K562 (cell line): ENCODE data around the gene PGAP2. TPM values are rescaled to one million over a fixed set of nuclear protein-coding genes. Genes with fewer than 3 reads are reported as not detected.
A peak's percentile ranks its signal among the peaks of the same experiment; 100 is the strongest.

Experiments
- AFF1 ChIP-seq, 2 experiments: fragments of 450-650 bp; IDR thresholded peaks; 2 replicates each; pipeline ENCODE4 v1.6.1; 2018; ENCODE audit warnings: mild to moderate bottlenecking in 2 of 2, low read depth in 1 of 2; ENCODE audit not compliant: partially characterized antibody in 2 of 2
- DEAF1 ChIP-seq: fragments of 450-650 bp; formaldehyde crosslinking; IDR thresholded peaks from 2 replicates; pipeline ENCODE4 v1.4.0; 2020; ENCODE audit warnings: mild to moderate bottlenecking, moderate library complexity
- FOXP1 ChIP-seq: sonication (generic); formaldehyde crosslinking; IDR thresholded peaks from 2 replicates; pipeline ENCODE4 v1.8.0; 2022; ENCODE audit warnings: mild to moderate bottlenecking, missing genetic modification reagents
- GATAD2B ChIP-seq: fragments of 450-650 bp; IDR thresholded peaks from 2 replicates; pipeline ENCODE4 v1.6.1; 2017; ENCODE audit warnings: mild to moderate bottlenecking, borderline replicate concordance
- HOMEZ ChIP-seq: fragments of 250-450 bp; sonication (Bioruptor Pico); IDR thresholded peaks from 2 replicates; pipeline ENCODE4 v1.4.0; 2020; ENCODE audit warnings: mild to moderate bottlenecking, moderate library complexity
- KLF1 ChIP-seq: fragments of 450-650 bp; IDR thresholded peaks from 2 replicates; pipeline ENCODE4 v1.6.1; 2016; ENCODE audit warnings: missing genetic modification characterization, missing compliant biosample characterization
- MBD2 ChIP-seq: sonication (generic); IDR thresholded peaks from 2 replicates; pipeline ENCODE4 v1.6.1; 2016; ENCODE audit warnings: low read depth, borderline replicate concordance
- MEF2A ChIP-seq: IDR thresholded peaks from 2 replicates; pipeline ENCODE4 v1.6.1; 2011; ENCODE audit warnings: low read depth, mild to moderate bottlenecking, low read length, moderate library complexity; ENCODE audit not compliant: control insufficient read depth
- SMAD1 ChIP-seq: fragments of 150-350 bp; IDR thresholded peaks from 2 replicates; pipeline ENCODE4 v1.6.1; 2014; ENCODE audit warnings: low read length, low read depth; ENCODE audit not compliant: partially characterized antibody
- SP2 ChIP-seq: IDR thresholded peaks from 2 replicates; pipeline ENCODE4 v1.6.1; 2011; ENCODE audit warnings: mild to moderate bottlenecking, low read depth, low read length, moderate library complexity; ENCODE audit not compliant: poor library complexity, severe bottlenecking; ENCODE audit errors: extremely low read depth
- STAT5B ChIP-seq: fragments of 250-450 bp; sonication (Bioruptor Pico); IDR thresholded peaks from 2 replicates; pipeline ENCODE4 v1.8.0; 2021; ENCODE audit warnings: mild to moderate bottlenecking, inconsistent platforms
- TOE1 ChIP-seq, 2 experiments: fragments of 450-650 bp in 1 of 2; sonication (generic) in 1 of 2; formaldehyde crosslinking in 1 of 2; IDR thresholded peaks; 2 replicates each; pipeline versions ENCODE4 v1.7.1 to v1.8.0; 2016 to 2022; ENCODE audit warnings: borderline replicate concordance in 2 of 2, mild to moderate bottlenecking in 2 of 2, antibody characterized with exemption in 1 of 2, inconsistent platforms in 1 of 2, low read depth in 1 of 2, missing genetic modification reagents in 1 of 2, moderate library complexity in 1 of 2
- VEZF1 ChIP-seq: fragments of 200-800 bp; sonication (Bioruptor generic); IDR thresholded peaks from 2 replicates; pipeline ENCODE4 v1.6.1; 2017; ENCODE audit warnings: missing genetic modification characterization, missing compliant biosample characterization
- ZNF512 ChIP-seq: IDR thresholded peaks from 2 replicates; pipeline ENCODE4 v1.6.1; 2016; ENCODE audit warnings: missing genetic modification characterization, missing compliant biosample characterization
- polyA plus RNA-seq, 8 experiments: library from polyadenylated mRNA; depleted of rRNA in 4 of 8; stranded (reverse) in 5 of 8; unstranded in 3 of 8; fragments of >200 nt; fragmentation: Nextera tagmentation in 2 of 8; fragmentation: Illumina TruSeq in 1 of 8; extraction: Ambion mirVana in 2 of 8; extraction: Trizol in 1 of 8; gene quantifications; 2 replicates each; pipeline versions ENCODE4 v1.2.1 to v1.2.3, GENCODE V29; 2011 to 2014; ENCODE audit warnings: inconsistent platforms in 1 of 8, missing spikeins in 1 of 8
- total RNA-seq, 7 experiments: library from RNA; depleted of rRNA in 6 of 7; stranded (reverse); fragments of >200 nt in 6 of 7; fragmentation: Illumina TruSeq in 2 of 7; extraction: Trizol in 2 of 7; gene quantifications; 2 replicates each; pipeline versions ENCODE4 v1.2.1 to v1.2.3, GENCODE V29; 2011 to 2021; ENCODE audit warnings: low replicate concordance in 1 of 7

The PGAP2 gene
- total and polyA plus RNA-seq, 9 of the 15 experiments (the other 6 are each of a cell fraction or from before 2014, with no cell fraction given): 17.9 to 47.2 (median 33.7) TPM

- TF ChIP-seq MEF2A (no peak), HOMEZ (CRISPR knock-in tag) (no peak), KLF1 (no peak), MBD2 (no peak), GATAD2B (no peak; the same call in 1 of the 2 replicates), AFF1 (IDR thresholded peaks at IDR 0.05; ENCODE audit: low read depth in 1 of 2, partially characterized antibody in 2 of 2) (no peak), TOE1 (IDR thresholded peaks at IDR 0.05; ENCODE audit: borderline replicate concordance) (0 out of 2 replicates have a peak, but pooled peaks have one; percentile 30), TOE1 (CRISPR knock-in tag; IDR thresholded peaks at IDR 0.05; ENCODE audit: borderline replicate concordance, low read depth) (no peak), STAT5B (CRISPR knock-in tag) (no peak), ZNF512 (tag) (no peak), VEZF1 (CRISPR knock-in tag) (peak; percentile 41), SMAD1 (no peak), SP2 (no peak), FOXP1 (CRISPR knock-in tag) (no peak), DEAF1 (CRISPR knock-in tag) (no peak)
Observed at GRCh38 chr11:3807909-3808860, at the start of gene PGAP2 (continued).
